Thoracic aorta (tissue), 2 donors: ENCODE results near the gene NANOS3. TPM values are rescaled to one million over a fixed set of nuclear protein-coding genes. Genes with fewer than 3 reads are reported as not detected.
A peak's percentile ranks its signal among the peaks of the same experiment; 100 is the strongest.

Experiments
- ATAC-seq: fragments of 150-250 bp; one replicate; pipeline ENCODE4 v1.8.0; 2017; ENCODE audit warnings: low read depth; ENCODE audit not compliant: insufficient number of reproducible peaks, low FRiP score
- DNase-seq: peaks from one replicate; pipeline ENCODE4 v3.0.0-alpha.2; 2020; ENCODE audit warnings: low spot score
- H3K27ac ChIP-seq, 2 donors: fragments of 200-600 bp; sonication (generic); 1 replicate in 1 of 2; 2 replicates in 1 of 2; pipeline ENCODE4 v1.5.1; 2016; ENCODE audit warnings: mild to moderate bottlenecking in 2 of 2, moderate library complexity in 2 of 2
- H3K27me3 ChIP-seq: fragments of 200-600 bp; sonication (generic); replicated peaks from 2 replicates; pipeline ENCODE4 v1.6.0; 2016; ENCODE audit warnings: mild to moderate bottlenecking; ENCODE audit not compliant: insufficient read depth
- H3K36me3 ChIP-seq: fragments of 200-600 bp; sonication (generic); one replicate; pipeline ENCODE4 v1.5.1; 2016
- H3K4me1 ChIP-seq, 2 donors: fragments of 200-600 bp; sonication (generic); 1 replicate in 1 of 2; 2 replicates in 1 of 2; pipeline versions ENCODE4 v1.5.1 to v1.6.0; 2016; ENCODE audit warnings: low read depth in 2 of 2, mild to moderate bottlenecking in 1 of 2; ENCODE audit not compliant: control insufficient read depth in 1 of 2
- H3K4me3 ChIP-seq: fragments of 200-600 bp; sonication (generic); 2 replicates; pipeline ENCODE4 v1.5.1; 2016; ENCODE audit warnings: mild to moderate bottlenecking
- H3K9me3 ChIP-seq: fragments of 200-600 bp; sonication (generic); 2 replicates; pipeline ENCODE4 v1.5.1; 2016
- CTCF ChIP-seq: fragments of 200-600 bp; sonication (generic); IDR thresholded peaks from one replicate; pipeline ENCODE4 v1.5.1; 2019; ENCODE audit warnings: antibody characterized with exemption
- total RNA-seq, 2 donors: library from RNA; depleted of rRNA; stranded (reverse); fragments of >200 nt; gene quantifications; one replicate each; pipeline versions ENCODE4 v1.1.0 to v1.2.3, GENCODE V29; 2016

The NANOS3 gene
- not detected for total RNA-seq

- no peak within 1 kb of the TSS for H3K4me3 ChIP-seq
- ATAC-seq = no peak
- no peak for TF ChIP-seq CTCF
Observed at GRCh38 chr19:13876834-13877233, at the start of gene NANOS3. Gene NANOS3 (plus strand): TSS chr19:13877134. CDS start chr19:13877249, 115 bp downstream.

GRCh38 chr19:13827656-13828055 lies 49.3 kb upstream of the NANOS3 start:
- ATAC-seq (no peak), DNase-seq (no peak)
- peaks cover 9 to 17% of the 10 kb centered on the region in 2 donors for H3K4me1 ChIP-seq
- H3K9me3 ChIP-seq = no peaks in the 10 kb centered on the region
- H3K27me3 ChIP-seq = no peaks in the 10 kb centered on the region
- H3K27ac ChIP-seq = no peak overlapping the region
- peaks cover 3% of the 10 kb centered on the region for H3K36me3 ChIP-seq
- no peak overlapping the region for H3K4me3 ChIP-seq
- no peak for TF ChIP-seq CTCF

More at GRCh38 chr19:13876834-13877233, at the start of gene NANOS3:
- no peaks in the 10 kb centered on the region for H3K36me3 ChIP-seq
- no peaks in the 10 kb centered on the region for H3K27me3 ChIP-seq
- no peak within 1 kb of the TSS for H3K27ac ChIP-seq
- peaks cover 8 to 18% of the 10 kb centered on the region in 2 donors for H3K4me1 ChIP-seq
- no peak for DNase-seq
- no peaks in the 10 kb centered on the region for H3K9me3 ChIP-seq

- Histone ChIP-seq H3K4me1 (peaks cover 15 to 29% of the 10 kb centered on the region in 2 donors), H3K27me3 (no peaks in the 10 kb centered on the region), H3K27ac (no peak overlapping the region), H3K9me3 (no peaks in the 10 kb centered on the region), H3K4me3 (no peak overlapping the region), H3K36me3 (peaks cover 20% of the 10 kb centered on the region)
- no peak for TF ChIP-seq CTCF
- ATAC-seq (no peak), DNase-seq (no peak)
Observed at GRCh38 chr19:13830114-13830740, 46.7 kb upstream of the NANOS3 start.

GRCh38 chr19:13830741-13831536 lies 46.0 kb upstream of the NANOS3 start:
- TF ChIP-seq CTCF = no peak
- no peak for DNase-seq
- peaks cover 26% of the 10 kb centered on the region for H3K36me3 ChIP-seq
- H3K4me1 ChIP-seq = peaks cover 20 to 36% of the 10 kb centered on the region in 2 donors
- no peak overlapping the region for H3K4me3 ChIP-seq
- H3K27ac ChIP-seq = no peak overlapping the region
- H3K27me3 ChIP-seq = no peaks in the 10 kb centered on the region
- H3K9me3 ChIP-seq = no peaks in the 10 kb centered on the region
- peak; percentile 9 for ATAC-seq
